ENCODE measurements around the gene NMU. TPM values are rescaled to one million over a fixed set of nuclear protein-coding genes. Genes with fewer than 3 reads are reported as not detected.

Gene NMU
- total and polyA plus RNA-seq, 9 of the 15 experiments (the other 6 are each of a cell fraction or from before 2014, with no cell fraction given): 73.8 to 846 (median 599) TPM

DNA sequence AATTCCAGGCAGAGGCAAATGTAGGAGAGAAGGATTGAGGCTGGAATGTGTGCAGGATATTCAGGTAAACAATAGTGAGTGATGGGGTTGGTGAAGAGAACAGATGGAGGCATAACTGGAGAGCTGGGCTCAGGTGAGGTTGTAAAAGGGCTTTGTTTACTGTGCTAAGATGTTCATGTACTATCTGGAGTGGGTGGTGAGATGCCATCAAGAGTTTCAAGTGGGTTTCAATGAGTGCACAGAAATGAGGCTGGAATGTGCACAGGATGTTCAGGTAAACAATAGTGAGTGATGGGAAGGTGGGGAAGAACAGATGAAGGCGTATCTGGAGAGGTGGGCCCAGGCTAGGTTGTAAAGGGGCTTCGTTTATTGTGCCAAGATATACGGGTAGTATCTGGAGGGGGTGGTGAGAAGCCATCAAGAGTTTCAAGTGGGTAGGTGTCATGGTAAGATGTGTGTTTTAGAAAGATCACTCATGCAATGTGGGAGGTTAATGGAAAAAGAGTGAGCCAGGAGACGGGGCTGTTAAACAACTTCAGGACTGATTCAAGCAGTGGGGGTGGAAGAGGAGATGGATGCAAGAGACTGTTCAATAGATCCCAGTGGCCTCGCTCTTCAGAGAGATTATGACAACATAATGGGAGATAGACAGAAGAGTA, 25.4 kb upstream of the NMU start:
- CTCF ChIA-PET (ENCODE audit: low intra/inter-chr PET ratio): no interaction called here
- intact Hi-C loops (cut with micrococcal nuclease): no loop called here
- FAIRE-seq (no peak), ATAC-seq (no peak), DNase-seq (ENCODE audit: extremely low read depth in 1 of 4, low spot score in 3 of 4) (no peak)
- H3K4me2 ChIP-seq (ENCODE audit: insufficient read depth, low read length): no peak overlapping the region
- H2AFZ ChIP-seq (ENCODE audit: low read depth, low read length): peak overlapping the region; percentile 11
- H4K20me1 ChIP-seq (replicated peaks; ENCODE audit: control insufficient read depth, insufficient read depth, low read length): no peaks in the 10 kb centered on the region
- no peaks in the 10 kb centered on the region for H3K9me3 ChIP-seq (replicated peaks; ENCODE audit: control insufficient read depth, insufficient read depth, low read depth, low read length)
- H3K27ac ChIP-seq (ENCODE audit: extremely low read depth, low read depth, low read length): no peak overlapping the region
- peaks cover 0 to 5% of the 10 kb centered on the region in 2 experiments; a peak in 3 of 5 replicates for H3K4me1 ChIP-seq (replicated peaks in 1 of 2; ENCODE audit: control insufficient read depth in 2 of 2, insufficient read depth in 2 of 2, low read length in 2 of 2)
- no peaks in the 10 kb centered on the region for H3K79me2 ChIP-seq (ENCODE audit: control insufficient read depth, insufficient read depth, low read length)
- no peaks in the 10 kb centered on the region for H3K36me3 ChIP-seq (ENCODE audit: control insufficient read depth, insufficient read depth, low read length)
- 75% methylated on average over 5 of the region's 5 CpGs for whole genome bisulfite sequencing (ENCODE audit: insufficient coverage, low coverage, missing lambda C conversion rate)
- H3K27me3 ChIP-seq (ENCODE audit: control insufficient read depth in 2 of 2, insufficient read depth in 2 of 2, low read length in 2 of 2): no peaks in the 10 kb centered on the region
- no peak overlapping the region for H3K4me3 ChIP-seq
- in situ Hi-C loops (cut with MboI): no loop called here
- no peak overlapping the region for H3K9ac ChIP-seq (ENCODE audit: insufficient read depth in 1 of 2, low read depth in 2 of 2, low read length in 2 of 2)
- BruUV-seq (replicated peaks): no TSS peak
- H3K9me1 ChIP-seq (ENCODE audit: control insufficient read depth, insufficient read depth, low read length): no peaks in the 10 kb centered on the region
- TF ChIP-seq ZNF184 (CRISPR knock-in tag; IDR thresholded peaks at IDR 0.05): no peak
- no peak for TF ChIP-seq MIER1 (IDR thresholded peaks at IDR 0.05; ENCODE audit: low read depth)
- no peak for TF ChIP-seq ETS2 (tag; IDR thresholded peaks at IDR 0.05; ENCODE audit: borderline replicate concordance, poor library complexity, severe bottlenecking)
- no peak for TF ChIP-seq BCOR (IDR thresholded peaks at IDR 0.05)
- TF ChIP-seq, protein P1, sequence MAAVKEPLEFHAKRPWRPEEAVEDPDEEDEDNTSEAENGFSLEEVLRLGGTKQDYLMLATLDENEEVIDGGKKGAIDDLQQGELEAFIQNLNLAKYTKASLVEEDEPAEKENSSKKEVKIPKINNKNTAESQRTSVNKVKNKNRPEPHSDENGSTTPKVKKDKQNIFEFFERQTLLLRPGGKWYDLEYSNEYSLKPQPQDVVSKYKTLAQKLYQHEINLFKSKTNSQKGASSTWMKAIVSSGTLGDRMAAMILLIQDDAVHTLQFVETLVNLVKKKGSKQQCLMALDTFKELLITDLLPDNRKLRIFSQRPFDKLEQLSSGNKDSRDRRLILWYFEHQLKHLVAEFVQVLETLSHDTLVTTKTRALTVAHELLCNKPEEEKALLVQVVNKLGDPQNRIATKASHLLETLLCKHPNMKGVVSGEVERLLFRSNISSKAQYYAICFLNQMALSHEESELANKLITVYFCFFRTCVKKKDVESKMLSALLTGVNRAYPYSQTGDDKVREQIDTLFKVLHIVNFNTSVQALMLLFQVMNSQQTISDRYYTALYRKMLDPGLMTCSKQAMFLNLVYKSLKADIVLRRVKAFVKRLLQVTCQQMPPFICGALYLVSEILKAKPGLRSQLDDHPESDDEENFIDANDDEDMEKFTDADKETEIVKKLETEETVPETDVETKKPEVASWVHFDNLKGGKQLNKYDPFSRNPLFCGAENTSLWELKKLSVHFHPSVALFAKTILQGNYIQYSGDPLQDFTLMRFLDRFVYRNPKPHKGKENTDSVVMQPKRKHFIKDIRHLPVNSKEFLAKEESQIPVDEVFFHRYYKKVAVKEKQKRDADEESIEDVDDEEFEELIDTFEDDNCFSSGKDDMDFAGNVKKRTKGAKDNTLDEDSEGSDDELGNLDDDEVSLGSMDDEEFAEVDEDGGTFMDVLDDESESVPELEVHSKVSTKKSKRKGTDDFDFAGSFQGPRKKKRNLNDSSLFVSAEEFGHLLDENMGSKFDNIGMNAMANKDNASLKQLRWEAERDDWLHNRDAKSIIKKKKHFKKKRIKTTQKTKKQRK (IDR thresholded peaks at IDR 0.05; ENCODE audit: borderline replicate concordance, low read depth, low read length): no peak
- no peak for TF ChIP-seq ZNF583 (CRISPR knock-in tag; IDR thresholded peaks at IDR 0.05)
- TF ChIP-seq, protein P2, sequence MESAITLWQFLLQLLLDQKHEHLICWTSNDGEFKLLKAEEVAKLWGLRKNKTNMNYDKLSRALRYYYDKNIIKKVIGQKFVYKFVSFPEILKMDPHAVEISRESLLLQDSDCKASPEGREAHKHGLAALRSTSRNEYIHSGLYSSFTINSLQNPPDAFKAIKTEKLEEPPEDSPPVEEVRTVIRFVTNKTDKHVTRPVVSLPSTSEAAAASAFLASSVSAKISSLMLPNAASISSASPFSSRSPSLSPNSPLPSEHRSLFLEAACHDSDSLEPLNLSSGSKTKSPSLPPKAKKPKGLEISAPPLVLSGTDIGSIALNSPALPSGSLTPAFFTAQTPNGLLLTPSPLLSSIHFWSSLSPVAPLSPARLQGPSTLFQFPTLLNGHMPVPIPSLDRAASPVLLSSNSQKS (CRISPR knock-in tag; IDR thresholded peaks at IDR 0.05): no peak
- no peak for TF ChIP-seq ZNF174 (CRISPR knock-in tag; IDR thresholded peaks at IDR 0.05)
- no peak for TF ChIP-seq PTTG1 (tag; IDR thresholded peaks at IDR 0.05; ENCODE audit: low read depth)
- TF ChIP-seq ZNF384 (IDR thresholded peaks at IDR 0.05; ENCODE audit: low read depth, low read length): no peak
- no peak for TF ChIP-seq EWSR1 (IDR thresholded peaks at IDR 0.05; ENCODE audit: borderline replicate concordance, low read depth, partially characterized antibody)
- TF ChIP-seq MAFK (IDR thresholded peaks at IDR 0.05; ENCODE audit: low read length): no peak
- no peak for TF ChIP-seq MEIS2 (IDR thresholded peaks at IDR 0.05; ENCODE audit: partially characterized antibody)
- TF ChIP-seq TAF15 (IDR thresholded peaks at IDR 0.05; ENCODE audit: low read depth, low read length): no peak
- no peak for TF ChIP-seq PTRF (tag; IDR thresholded peaks at IDR 0.05)
- no peak for TF ChIP-seq MXI1 (IDR thresholded peaks at IDR 0.05; ENCODE audit: low read depth, low read length)
- POLR2A ChIA-PET: no interaction called here

All from K562 (cell line).